Neural cell (in vitro differentiated cells): Measurements from ENCODE around the gene IL17RD. TPM values are rescaled to one million over a fixed set of nuclear protein-coding genes. Genes with fewer than 3 reads are reported as not detected.

Experiments
- H2AFZ ChIP-seq: fragments of 200-600, 300-800 bp; sonication (generic), shearing (Covaris generic); 2 replicates; pipeline ENCODE4 v1.6.0; 2014; ENCODE audit warnings: low read depth, mild to moderate bottlenecking, antibody characterized with exemption, low read length, moderate library complexity
- H3F3A ChIP-seq: fragments of 200-600 bp; shearing (Covaris generic); 2 replicates; pipeline ENCODE4 v1.6.1; 2016; ENCODE audit warnings: mild to moderate bottlenecking, moderate library complexity, mixed read lengths, antibody characterized with exemption, low read length; ENCODE audit not compliant: insufficient read depth, poor library complexity, severe bottlenecking
- H3K27ac ChIP-seq: fragments of 200-600, 300-800 bp; sonication (generic), shearing (Covaris generic); 2 replicates; pipeline ENCODE4 v1.5.1; 2014; ENCODE audit warnings: mild to moderate bottlenecking, low read length, moderate library complexity
- H3K27me3 ChIP-seq: fragments of 300-800, 200-600 bp; sonication (generic), shearing (Covaris generic); 2 replicates; pipeline ENCODE4 v1.6.0; 2014; ENCODE audit warnings: mild to moderate bottlenecking, low read depth, low read length, moderate library complexity; ENCODE audit not compliant: insufficient read depth
- H3K36me3 ChIP-seq: fragments of 300-800, 200-600 bp; sonication (generic), shearing (Covaris generic); 2 replicates; pipeline ENCODE4 v1.5.1; 2014; ENCODE audit warnings: mild to moderate bottlenecking, antibody characterized with exemption, low read length, moderate library complexity; ENCODE audit not compliant: insufficient read depth
- H3K4me2 ChIP-seq: fragments of 300-800, 200-600 bp; sonication (generic), shearing (Covaris generic); 2 replicates; pipeline ENCODE4 v1.6.0; 2014; ENCODE audit warnings: mild to moderate bottlenecking, low read length
- H3K4me3 ChIP-seq: fragments of 300-800, 200-600 bp; sonication (generic), shearing (Covaris generic); 2 replicates; pipeline ENCODE4 v1.5.1; 2014; ENCODE audit warnings: mild to moderate bottlenecking, low read length, moderate library complexity
- H3K79me2 ChIP-seq: fragments of 200-600 bp; shearing (Covaris generic); replicated peaks from 2 replicates; pipeline ENCODE4 v1.6.0; 2014; ENCODE audit warnings: mild to moderate bottlenecking, low read length, moderate library complexity; ENCODE audit not compliant: insufficient read depth
- H3K9ac ChIP-seq: fragments of 300-800, 200-600 bp; sonication (generic), shearing (Covaris generic); 2 replicates; pipeline ENCODE4 v1.6.1; 2016; ENCODE audit warnings: mild to moderate bottlenecking, low read length, mixed read lengths
- H3K9me2 ChIP-seq: fragments of 200-600 bp; shearing (Covaris generic); 2 replicates; pipeline ENCODE4 v1.6.1; 2016; ENCODE audit warnings: mild to moderate bottlenecking, low read length, mixed read lengths; ENCODE audit not compliant: insufficient read depth
- H3K9me3 ChIP-seq: fragments of 200-600, 300-800 bp; sonication (generic), shearing (Covaris generic); 2 replicates; pipeline ENCODE4 v1.6.1; 2016; ENCODE audit warnings: mild to moderate bottlenecking, mixed run types, low read length, moderate library complexity, mixed read lengths
- H4K20me1 ChIP-seq: fragments of 200-600 bp; shearing (Covaris generic); 2 replicates; pipeline ENCODE4 v1.6.1; 2016; ENCODE audit warnings: mild to moderate bottlenecking, mixed run types; ENCODE audit not compliant: insufficient read depth
- EP300 ChIP-seq: fragments of 450-650 bp; conservative IDR thresholded peaks from 2 replicates; pipeline ENCODE4 v1.6.1; 2014; ENCODE audit warnings: antibody characterized with exemption, mild to moderate bottlenecking, moderate library complexity; ENCODE audit not compliant: poor library complexity, severe bottlenecking
- EZH2 ChIP-seq: fragments of 200-600, 300-800 bp; shearing (Covaris generic), sonication (generic); IDR thresholded peaks from 2 replicates; pipeline ENCODE4 v1.6.1; 2014; ENCODE audit warnings: antibody characterized with exemption, low read length, borderline replicate concordance, mild to moderate bottlenecking; ENCODE audit not compliant: insufficient read depth, poor library complexity, severe bottlenecking
- MXI1 ChIP-seq: fragments of 450-650 bp; conservative IDR thresholded peaks from 2 replicates; pipeline ENCODE4 v1.6.1; 2014; ENCODE audit warnings: antibody characterized with exemption, mild to moderate bottlenecking; ENCODE audit not compliant: poor library complexity, severe bottlenecking
- POLR2AphosphoS5 ChIP-seq: IDR thresholded peaks from 2 replicates; pipeline ENCODE4 v1.6.1; 2012
- RAD21 ChIP-seq: fragments of 450-650 bp; conservative IDR thresholded peaks from 2 replicates; pipeline ENCODE4 v1.6.1; 2014; ENCODE audit warnings: antibody characterized with exemption, mild to moderate bottlenecking, moderate library complexity
- SMC3 ChIP-seq: fragments of 450-650 bp; conservative IDR thresholded peaks from 2 replicates; pipeline ENCODE4 v1.6.1; 2014; ENCODE audit warnings: antibody characterized with exemption, mild to moderate bottlenecking, moderate library complexity; ENCODE audit not compliant: poor library complexity
- TAF1 ChIP-seq: IDR thresholded peaks from 2 replicates; pipeline ENCODE4 v1.6.1; 2012; ENCODE audit warnings: low read depth
- polyA plus RNA-seq: library from polyadenylated mRNA; depleted of rRNA; stranded (reverse); fragments of >200 nt; gene quantifications from 2 replicates; pipeline ENCODE4 v1.2.3, GENCODE V29; 2014
- TF ChIP-seq, protein P1 (sequence below): IDR thresholded peaks from 2 replicates; pipeline ENCODE4 v1.6.1; 2012; ENCODE audit warnings: borderline replicate concordance
- TF ChIP-seq, protein P2 (sequence below): fragments of 450-650 bp; IDR thresholded peaks from 2 replicates; pipeline ENCODE4 v1.5.1; 2014; ENCODE audit warnings: antibody characterized with exemption, mild to moderate bottlenecking, moderate library complexity; ENCODE audit not compliant: poor library complexity, severe bottlenecking

Gene IL17RD
- polyA plus RNA-seq, 1 donor from 2014 or later, result 14.8 TPM

DNA sequence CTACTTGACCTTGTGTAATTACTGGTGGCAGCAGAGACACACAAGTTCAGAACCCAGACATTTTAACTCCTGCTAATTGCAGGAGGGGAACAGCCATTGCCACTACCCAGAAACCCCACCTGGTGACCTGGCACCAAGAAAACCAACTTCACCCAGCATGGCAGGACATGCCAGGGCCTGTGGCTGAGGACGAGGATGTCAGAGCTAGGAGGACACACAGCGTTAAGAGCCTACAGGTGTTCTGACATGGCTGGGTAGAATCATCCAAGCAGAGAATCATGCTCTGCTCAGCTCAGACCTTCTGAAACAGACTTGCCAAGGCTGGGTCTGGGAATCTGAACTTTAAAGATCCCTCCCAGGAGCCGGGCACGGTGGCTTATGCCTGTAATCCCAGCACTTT is 116.4 kb downstream of the IL17RD start:
- Histone ChIP-seq H3K4me3 (no peak overlapping the region), H3K9me3 (no peaks in the 10 kb centered on the region), H2AFZ (no peak overlapping the region), H3K9me2 (no peaks in the 10 kb centered on the region), H3K27ac (no peak overlapping the region), H3K36me3 (no peaks in the 10 kb centered on the region), H3K79me2 (no peaks in the 10 kb centered on the region), H4K20me1 (no peaks in the 10 kb centered on the region), H3K9ac (no peak overlapping the region), H3K27me3 (no peaks in the 10 kb centered on the region), H3K4me2 (no peak overlapping the region), H3F3A (no peaks in the 10 kb centered on the region)
- TF ChIP-seq SMC3, result no peak

GRCh38 chr3:57048052-57048671 is 117.0 kb downstream of the IL17RD start:
- H3K27me3 ChIP-seq, result no peaks in the 10 kb centered on the region
- no peaks in the 10 kb centered on the region for H3K79me2 ChIP-seq
- H3K36me3 ChIP-seq, result no peaks in the 10 kb centered on the region
- no peak overlapping the region for H3K27ac ChIP-seq
- H3K9me3 ChIP-seq, result no peaks in the 10 kb centered on the region
- H3K4me2 ChIP-seq, result no peak overlapping the region
- no peaks in the 10 kb centered on the region for H3F3A ChIP-seq
- no peak for TF ChIP-seq RAD21
- TF ChIP-seq POLR2AphosphoS5, result no peak
- TF ChIP-seq EZH2, result no peak
- TF ChIP-seq, protein P1, sequence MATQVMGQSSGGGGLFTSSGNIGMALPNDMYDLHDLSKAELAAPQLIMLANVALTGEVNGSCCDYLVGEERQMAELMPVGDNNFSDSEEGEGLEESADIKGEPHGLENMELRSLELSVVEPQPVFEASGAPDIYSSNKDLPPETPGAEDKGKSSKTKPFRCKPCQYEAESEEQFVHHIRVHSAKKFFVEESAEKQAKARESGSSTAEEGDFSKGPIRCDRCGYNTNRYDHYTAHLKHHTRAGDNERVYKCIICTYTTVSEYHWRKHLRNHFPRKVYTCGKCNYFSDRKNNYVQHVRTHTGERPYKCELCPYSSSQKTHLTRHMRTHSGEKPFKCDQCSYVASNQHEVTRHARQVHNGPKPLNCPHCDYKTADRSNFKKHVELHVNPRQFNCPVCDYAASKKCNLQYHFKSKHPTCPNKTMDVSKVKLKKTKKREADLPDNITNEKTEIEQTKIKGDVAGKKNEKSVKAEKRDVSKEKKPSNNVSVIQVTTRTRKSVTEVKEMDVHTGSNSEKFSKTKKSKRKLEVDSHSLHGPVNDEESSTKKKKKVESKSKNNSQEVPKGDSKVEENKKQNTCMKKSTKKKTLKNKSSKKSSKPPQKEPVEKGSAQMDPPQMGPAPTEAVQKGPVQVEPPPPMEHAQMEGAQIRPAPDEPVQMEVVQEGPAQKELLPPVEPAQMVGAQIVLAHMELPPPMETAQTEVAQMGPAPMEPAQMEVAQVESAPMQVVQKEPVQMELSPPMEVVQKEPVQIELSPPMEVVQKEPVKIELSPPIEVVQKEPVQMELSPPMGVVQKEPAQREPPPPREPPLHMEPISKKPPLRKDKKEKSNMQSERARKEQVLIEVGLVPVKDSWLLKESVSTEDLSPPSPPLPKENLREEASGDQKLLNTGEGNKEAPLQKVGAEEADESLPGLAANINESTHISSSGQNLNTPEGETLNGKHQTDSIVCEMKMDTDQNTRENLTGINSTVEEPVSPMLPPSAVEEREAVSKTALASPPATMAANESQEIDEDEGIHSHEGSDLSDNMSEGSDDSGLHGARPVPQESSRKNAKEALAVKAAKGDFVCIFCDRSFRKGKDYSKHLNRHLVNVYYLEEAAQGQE, result no peak
- TF ChIP-seq EP300, result no peak
- no peak for TF ChIP-seq TAF1
- no peak for TF ChIP-seq MXI1
- no peak for TF ChIP-seq SMC3
- TF ChIP-seq, protein P2, sequence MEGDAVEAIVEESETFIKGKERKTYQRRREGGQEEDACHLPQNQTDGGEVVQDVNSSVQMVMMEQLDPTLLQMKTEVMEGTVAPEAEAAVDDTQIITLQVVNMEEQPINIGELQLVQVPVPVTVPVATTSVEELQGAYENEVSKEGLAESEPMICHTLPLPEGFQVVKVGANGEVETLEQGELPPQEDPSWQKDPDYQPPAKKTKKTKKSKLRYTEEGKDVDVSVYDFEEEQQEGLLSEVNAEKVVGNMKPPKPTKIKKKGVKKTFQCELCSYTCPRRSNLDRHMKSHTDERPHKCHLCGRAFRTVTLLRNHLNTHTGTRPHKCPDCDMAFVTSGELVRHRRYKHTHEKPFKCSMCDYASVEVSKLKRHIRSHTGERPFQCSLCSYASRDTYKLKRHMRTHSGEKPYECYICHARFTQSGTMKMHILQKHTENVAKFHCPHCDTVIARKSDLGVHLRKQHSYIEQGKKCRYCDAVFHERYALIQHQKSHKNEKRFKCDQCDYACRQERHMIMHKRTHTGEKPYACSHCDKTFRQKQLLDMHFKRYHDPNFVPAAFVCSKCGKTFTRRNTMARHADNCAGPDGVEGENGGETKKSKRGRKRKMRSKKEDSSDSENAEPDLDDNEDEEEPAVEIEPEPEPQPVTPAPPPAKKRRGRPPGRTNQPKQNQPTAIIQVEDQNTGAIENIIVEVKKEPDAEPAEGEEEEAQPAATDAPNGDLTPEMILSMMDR, result no peak
- no peak overlapping the region for H3K9ac ChIP-seq
- no peak overlapping the region for H2AFZ ChIP-seq
- H4K20me1 ChIP-seq, result no peaks in the 10 kb centered on the region
- no peak overlapping the region for H3K4me3 ChIP-seq
- H3K9me2 ChIP-seq, result no peaks in the 10 kb centered on the region
